ENCODE measurements around the gene CGRRF1.

Gene CGRRF1

GRCh38 chr14:54509546-54510501 lies at the start of gene CGRRF1 (continued):
- TF ChIP-seq ZNF645 (tag by site-specific recombination; IDR thresholded peaks at IDR 0.05) (no peak), IKZF3 (tag by site-specific recombination; IDR thresholded peaks at IDR 0.05) (no peak), ZNF24 (tag by site-specific recombination; IDR thresholded peaks at IDR 0.05) (peak; percentile 39; the same call in 1 of the 2 replicates), GLIS2 (tag by site-specific recombination; IDR thresholded peaks at IDR 0.05) (peak; percentile 87), ZNF843 (tag by site-specific recombination; IDR thresholded peaks at IDR 0.05) (no peak), ZSCAN16 (tag by site-specific recombination; IDR thresholded peaks at IDR 0.05) (no peak), ZNF596 (tag by site-specific recombination; IDR thresholded peaks at IDR 0.05) (no peak), MEIS1 (CRISPR knock-in tag; IDR thresholded peaks at IDR 0.05; ENCODE audit: borderline replicate concordance) (no peak), KLF9 (tag by site-specific recombination; IDR thresholded peaks at IDR 0.05; ENCODE audit: low read depth) (peak; percentile 68; the same call in 1 of the 2 replicates), ZNF223 (tag by site-specific recombination; IDR thresholded peaks at IDR 0.05) (no peak), ZNF350 (tag by site-specific recombination; IDR thresholded peaks at IDR 0.05) (no peak), SCRT1 (tag by site-specific recombination; IDR thresholded peaks at IDR 0.05; ENCODE audit: borderline replicate concordance) (no peak), ZNF221 (tag by site-specific recombination; IDR thresholded peaks at IDR 0.05; ENCODE audit: borderline replicate concordance) (no peak), HOXA7 (CRISPR knock-in tag; IDR thresholded peaks at IDR 0.05; ENCODE audit: borderline replicate concordance) (no peak), ZNF23 (tag by site-specific recombination; IDR thresholded peaks at IDR 0.05; ENCODE audit: borderline replicate concordance) (no peak), ZNF521 (tag by site-specific recombination; IDR thresholded peaks at IDR 0.05) (no peak), ZNF623 (tag by site-specific recombination; IDR thresholded peaks at IDR 0.05) (no peak), PRDM4 (tag by site-specific recombination; IDR thresholded peaks at IDR 0.05) (no peak), ZIC2 (tag by site-specific recombination; IDR thresholded peaks at IDR 0.05) (peak; percentile 62), ZNF449 (tag by site-specific recombination; IDR thresholded peaks at IDR 0.05) (peak; percentile 94), ZNF501 (tag by site-specific recombination; IDR thresholded peaks at IDR 0.05) (no peak), ZNF416 (tag by site-specific recombination; IDR thresholded peaks at IDR 0.05) (no peak), ZNF664 (tag by site-specific recombination; IDR thresholded peaks at IDR 0.05) (no peak)
- TF ChIP-seq, protein P1, sequence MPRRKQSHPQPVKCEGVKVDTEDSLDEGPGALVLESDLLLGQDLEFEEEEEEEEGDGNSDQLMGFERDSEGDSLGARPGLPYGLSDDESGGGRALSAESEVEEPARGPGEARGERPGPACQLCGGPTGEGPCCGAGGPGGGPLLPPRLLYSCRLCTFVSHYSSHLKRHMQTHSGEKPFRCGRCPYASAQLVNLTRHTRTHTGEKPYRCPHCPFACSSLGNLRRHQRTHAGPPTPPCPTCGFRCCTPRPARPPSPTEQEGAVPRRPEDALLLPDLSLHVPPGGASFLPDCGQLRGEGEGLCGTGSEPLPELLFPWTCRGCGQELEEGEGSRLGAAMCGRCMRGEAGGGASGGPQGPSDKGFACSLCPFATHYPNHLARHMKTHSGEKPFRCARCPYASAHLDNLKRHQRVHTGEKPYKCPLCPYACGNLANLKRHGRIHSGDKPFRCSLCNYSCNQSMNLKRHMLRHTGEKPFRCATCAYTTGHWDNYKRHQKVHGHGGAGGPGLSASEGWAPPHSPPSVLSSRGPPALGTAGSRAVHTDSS (tag by site-specific recombination; IDR thresholded peaks at IDR 0.05) = no peak
- TF ChIP-seq, protein P2, sequence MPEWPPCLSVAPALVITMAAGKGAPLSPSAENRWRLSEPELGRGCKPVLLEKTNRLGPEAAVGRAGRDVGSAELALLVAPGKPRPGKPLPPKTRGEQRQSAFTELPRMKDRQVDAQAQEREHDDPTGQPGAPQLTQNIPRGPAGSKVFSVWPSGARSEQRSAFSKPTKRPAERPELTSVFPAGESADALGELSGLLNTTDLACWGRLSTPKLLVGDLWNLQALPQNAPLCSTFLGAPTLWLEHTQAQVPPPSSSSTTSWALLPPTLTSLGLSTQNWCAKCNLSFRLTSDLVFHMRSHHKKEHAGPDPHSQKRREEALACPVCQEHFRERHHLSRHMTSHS (tag by site-specific recombination; IDR thresholded peaks at IDR 0.05) = no peak
- TF ChIP-seq, protein P3, sequence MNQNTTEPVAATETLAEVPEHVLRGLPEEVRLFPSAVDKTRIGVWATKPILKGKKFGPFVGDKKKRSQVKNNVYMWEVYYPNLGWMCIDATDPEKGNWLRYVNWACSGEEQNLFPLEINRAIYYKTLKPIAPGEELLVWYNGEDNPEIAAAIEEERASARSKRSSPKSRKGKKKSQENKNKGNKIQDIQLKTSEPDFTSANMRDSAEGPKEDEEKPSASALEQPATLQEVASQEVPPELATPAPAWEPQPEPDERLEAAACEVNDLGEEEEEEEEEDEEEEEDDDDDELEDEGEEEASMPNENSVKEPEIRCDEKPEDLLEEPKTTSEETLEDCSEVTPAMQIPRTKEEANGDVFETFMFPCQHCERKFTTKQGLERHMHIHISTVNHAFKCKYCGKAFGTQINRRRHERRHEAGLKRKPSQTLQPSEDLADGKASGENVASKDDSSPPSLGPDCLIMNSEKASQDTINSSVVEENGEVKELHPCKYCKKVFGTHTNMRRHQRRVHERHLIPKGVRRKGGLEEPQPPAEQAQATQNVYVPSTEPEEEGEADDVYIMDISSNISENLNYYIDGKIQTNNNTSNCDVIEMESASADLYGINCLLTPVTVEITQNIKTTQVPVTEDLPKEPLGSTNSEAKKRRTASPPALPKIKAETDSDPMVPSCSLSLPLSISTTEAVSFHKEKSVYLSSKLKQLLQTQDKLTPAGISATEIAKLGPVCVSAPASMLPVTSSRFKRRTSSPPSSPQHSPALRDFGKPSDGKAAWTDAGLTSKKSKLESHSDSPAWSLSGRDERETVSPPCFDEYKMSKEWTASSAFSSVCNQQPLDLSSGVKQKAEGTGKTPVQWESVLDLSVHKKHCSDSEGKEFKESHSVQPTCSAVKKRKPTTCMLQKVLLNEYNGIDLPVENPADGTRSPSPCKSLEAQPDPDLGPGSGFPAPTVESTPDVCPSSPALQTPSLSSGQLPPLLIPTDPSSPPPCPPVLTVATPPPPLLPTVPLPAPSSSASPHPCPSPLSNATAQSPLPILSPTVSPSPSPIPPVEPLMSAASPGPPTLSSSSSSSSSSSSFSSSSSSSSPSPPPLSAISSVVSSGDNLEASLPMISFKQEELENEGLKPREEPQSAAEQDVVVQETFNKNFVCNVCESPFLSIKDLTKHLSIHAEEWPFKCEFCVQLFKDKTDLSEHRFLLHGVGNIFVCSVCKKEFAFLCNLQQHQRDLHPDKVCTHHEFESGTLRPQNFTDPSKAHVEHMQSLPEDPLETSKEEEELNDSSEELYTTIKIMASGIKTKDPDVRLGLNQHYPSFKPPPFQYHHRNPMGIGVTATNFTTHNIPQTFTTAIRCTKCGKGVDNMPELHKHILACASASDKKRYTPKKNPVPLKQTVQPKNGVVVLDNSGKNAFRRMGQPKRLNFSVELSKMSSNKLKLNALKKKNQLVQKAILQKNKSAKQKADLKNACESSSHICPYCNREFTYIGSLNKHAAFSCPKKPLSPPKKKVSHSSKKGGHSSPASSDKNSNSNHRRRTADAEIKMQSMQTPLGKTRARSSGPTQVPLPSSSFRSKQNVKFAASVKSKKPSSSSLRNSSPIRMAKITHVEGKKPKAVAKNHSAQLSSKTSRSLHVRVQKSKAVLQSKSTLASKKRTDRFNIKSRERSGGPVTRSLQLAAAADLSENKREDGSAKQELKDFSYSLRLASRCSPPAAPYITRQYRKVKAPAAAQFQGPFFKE (tag by site-specific recombination; IDR thresholded peaks at IDR 0.05; ENCODE audit: borderline replicate concordance) = no peak
